ENCODE measurements around the gene MEX3A.
"Not testable (repeated sequence)": the region's sequence is repeated elsewhere in the genome, so short reads cannot be mapped to it uniquely, and the experiment has no call there.

The MEX3A gene

DNA sequence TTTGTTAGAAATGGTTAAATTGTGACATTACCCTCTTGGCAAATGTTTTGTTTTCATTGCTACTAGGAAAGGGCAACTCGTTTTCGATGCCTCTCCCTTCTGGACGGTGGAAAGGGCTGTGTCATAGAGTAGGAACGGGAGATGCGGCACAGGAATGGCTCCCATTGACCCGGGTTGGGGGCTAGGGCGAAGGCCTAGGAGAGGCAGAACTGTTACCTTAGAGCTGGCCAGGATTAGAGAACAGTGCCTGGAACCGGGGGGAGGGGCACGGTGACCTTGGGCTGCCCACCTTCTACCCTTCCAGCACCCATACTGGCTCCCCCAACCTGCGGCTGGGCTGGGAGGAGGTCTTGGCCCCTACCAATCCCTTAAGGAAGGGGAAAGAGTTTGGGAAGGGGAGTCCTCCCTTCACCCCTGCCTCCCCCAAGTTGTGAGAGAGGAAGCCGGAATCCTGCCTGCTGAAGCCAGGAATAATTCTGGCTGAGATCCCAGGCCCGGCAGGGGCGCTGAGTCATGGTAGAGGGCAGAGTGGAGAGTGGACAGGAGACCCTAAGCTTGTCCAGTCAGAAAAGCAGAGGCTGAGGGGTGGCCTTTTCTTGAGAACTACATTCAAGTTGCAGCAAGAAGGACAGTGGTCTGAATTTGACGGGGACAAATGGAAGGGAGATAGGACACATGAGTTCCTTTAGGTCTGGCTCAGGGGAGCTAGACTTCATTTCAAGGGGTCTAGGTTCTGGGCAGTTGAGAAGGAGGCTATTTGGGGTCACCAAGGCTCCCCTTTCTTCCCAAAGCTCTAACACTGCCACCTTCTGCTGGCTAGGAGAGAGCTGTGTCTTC lies 40.5 kb upstream of the MEX3A start:
- peaks cover 18% of the 10 kb centered on the region for H3K36me3 ChIP-seq (ENCODE audit: insufficient read depth, low read length)
- no peak overlapping the region for H2AFZ ChIP-seq (ENCODE audit: low read depth, low read length)
- H3K9me3 ChIP-seq (ENCODE audit: low read length): no peaks in the 10 kb centered on the region
- H3K4me1 ChIP-seq (ENCODE audit: insufficient read depth, low read length): peaks cover 26% of the 10 kb centered on the region
- no peaks in the 10 kb centered on the region for H3K27me3 ChIP-seq (ENCODE audit: insufficient read depth, low read length)
- no peak overlapping the region for H3K4me3 ChIP-seq (ENCODE audit: low read length)

DNA sequence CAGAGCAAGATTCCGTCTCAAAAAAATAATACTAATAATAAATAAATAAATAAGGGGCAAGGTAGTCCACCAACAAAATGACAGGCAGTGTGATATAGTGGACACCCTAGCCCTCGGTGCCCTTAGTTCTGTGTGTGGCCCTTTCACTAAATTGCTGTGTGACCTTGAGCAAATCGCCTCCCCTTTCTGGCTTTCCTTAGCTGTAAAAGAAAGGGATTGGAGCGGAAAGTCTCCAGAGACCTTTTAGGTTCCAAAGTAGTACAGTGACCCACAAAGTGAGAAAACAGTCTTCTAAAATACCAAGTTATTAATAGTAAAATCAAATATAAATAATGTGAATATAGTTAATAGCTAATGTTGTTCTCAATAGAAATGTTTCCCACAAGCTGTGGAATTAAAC lies 39.8 kb upstream of the MEX3A start:
- no peak overlapping the region for H2AFZ ChIP-seq (ENCODE audit: low read depth, low read length)
- H3K4me1 ChIP-seq (ENCODE audit: insufficient read depth, low read length): peaks cover 26% of the 10 kb centered on the region
- H3K4me3 ChIP-seq (ENCODE audit: low read length): no peak overlapping the region
- no peaks in the 10 kb centered on the region for H3K27me3 ChIP-seq (ENCODE audit: insufficient read depth, low read length)
- H3K36me3 ChIP-seq (ENCODE audit: insufficient read depth, low read length): peaks cover 18% of the 10 kb centered on the region
- no peaks in the 10 kb centered on the region for H3K9me3 ChIP-seq (ENCODE audit: low read length)

DNA sequence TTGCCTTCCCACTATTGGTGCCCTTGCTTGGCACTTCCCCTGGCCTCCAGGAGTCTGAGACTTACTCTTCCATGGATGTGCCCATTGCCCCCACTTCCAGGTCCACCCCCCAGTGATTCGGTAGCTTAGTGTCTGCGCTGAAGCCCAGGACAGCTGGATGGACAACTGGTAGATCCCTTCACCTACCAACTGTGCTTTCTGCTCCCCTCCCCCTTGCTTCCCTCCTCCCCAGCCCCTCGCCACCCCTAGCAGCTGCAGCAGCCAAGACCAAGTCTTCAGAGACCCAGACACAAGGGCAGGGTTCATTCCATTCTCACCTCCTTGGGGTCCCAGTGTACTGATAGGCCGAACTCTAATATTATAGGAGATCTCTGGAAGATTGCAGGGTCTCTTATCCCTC lies 39.2 kb upstream of the MEX3A start:
- Histone ChIP-seq H3K36me3 (ENCODE audit: insufficient read depth, low read length) (peaks cover 18% of the 10 kb centered on the region), H2AFZ (ENCODE audit: low read depth, low read length) (no peak overlapping the region), H3K27me3 (ENCODE audit: insufficient read depth, low read length) (no peaks in the 10 kb centered on the region), H3K4me3 (ENCODE audit: low read length) (no peak overlapping the region), H3K9me3 (ENCODE audit: low read length) (no peaks in the 10 kb centered on the region), H3K4me1 (ENCODE audit: insufficient read depth, low read length) (peaks cover 26% of the 10 kb centered on the region)

- H3K4me1 ChIP-seq (ENCODE audit: insufficient read depth, low read length): peaks cover 26% of the 10 kb centered on the region
- H3K36me3 ChIP-seq (ENCODE audit: insufficient read depth, low read length): peaks cover 19% of the 10 kb centered on the region
- not testable (repeated sequence) for H3K4me3 ChIP-seq (ENCODE audit: low read length); H3K27me3 ChIP-seq (ENCODE audit: insufficient read depth, low read length); H3K9me3 ChIP-seq (ENCODE audit: low read length); H2AFZ ChIP-seq (ENCODE audit: low read depth, low read length)
Measured at GRCh38 chr1:156121005-156121404, 38.7 kb upstream of the MEX3A start.

DNA sequence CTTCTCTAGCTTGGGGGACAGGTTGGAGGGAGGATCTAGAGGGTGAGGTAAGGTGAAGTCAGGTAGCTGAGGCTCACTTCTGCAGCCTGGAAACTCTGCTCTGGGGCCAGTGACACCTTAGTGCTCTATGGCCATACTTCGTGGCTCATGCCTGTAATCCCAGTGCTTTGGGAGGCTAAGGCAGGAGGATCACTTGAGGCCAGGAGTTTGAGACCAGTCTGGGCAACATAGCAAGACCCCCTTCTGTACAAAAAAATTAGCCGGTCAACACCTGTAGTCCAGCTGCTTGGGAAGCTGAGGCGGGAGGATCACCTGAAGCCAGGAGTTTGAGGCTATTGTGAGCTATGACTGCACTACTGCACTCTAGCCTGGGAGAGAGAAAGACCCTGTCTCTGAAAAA lies 38.1 kb upstream of the MEX3A start:
- Histone ChIP-seq H3K4me1 (ENCODE audit: insufficient read depth, low read length) (peaks cover 33% of the 10 kb centered on the region), H3K27me3 (ENCODE audit: insufficient read depth, low read length) (no peaks in the 10 kb centered on the region), H3K4me3 (ENCODE audit: low read length) (no peak overlapping the region), H3K36me3 (ENCODE audit: insufficient read depth, low read length) (peaks cover 25% of the 10 kb centered on the region), H2AFZ (ENCODE audit: low read depth, low read length) (no peak overlapping the region), H3K9me3 (ENCODE audit: low read length) (no peaks in the 10 kb centered on the region)

- H3K4me1 ChIP-seq (ENCODE audit: insufficient read depth, low read length): peaks cover 35% of the 10 kb centered on the region
- H3K36me3 ChIP-seq (ENCODE audit: insufficient read depth, low read length): peaks cover 30% of the 10 kb centered on the region
- no peaks in the 10 kb centered on the region for H3K27me3 ChIP-seq (ENCODE audit: insufficient read depth, low read length)
- no peak overlapping the region for H3K4me3 ChIP-seq (ENCODE audit: low read length)
- no peak overlapping the region for H2AFZ ChIP-seq (ENCODE audit: low read depth, low read length)
- H3K9me3 ChIP-seq (ENCODE audit: low read length): no peaks in the 10 kb centered on the region
Measured at GRCh38 chr1:156119503-156120209, 37.4 kb upstream of the MEX3A start.

DNA sequence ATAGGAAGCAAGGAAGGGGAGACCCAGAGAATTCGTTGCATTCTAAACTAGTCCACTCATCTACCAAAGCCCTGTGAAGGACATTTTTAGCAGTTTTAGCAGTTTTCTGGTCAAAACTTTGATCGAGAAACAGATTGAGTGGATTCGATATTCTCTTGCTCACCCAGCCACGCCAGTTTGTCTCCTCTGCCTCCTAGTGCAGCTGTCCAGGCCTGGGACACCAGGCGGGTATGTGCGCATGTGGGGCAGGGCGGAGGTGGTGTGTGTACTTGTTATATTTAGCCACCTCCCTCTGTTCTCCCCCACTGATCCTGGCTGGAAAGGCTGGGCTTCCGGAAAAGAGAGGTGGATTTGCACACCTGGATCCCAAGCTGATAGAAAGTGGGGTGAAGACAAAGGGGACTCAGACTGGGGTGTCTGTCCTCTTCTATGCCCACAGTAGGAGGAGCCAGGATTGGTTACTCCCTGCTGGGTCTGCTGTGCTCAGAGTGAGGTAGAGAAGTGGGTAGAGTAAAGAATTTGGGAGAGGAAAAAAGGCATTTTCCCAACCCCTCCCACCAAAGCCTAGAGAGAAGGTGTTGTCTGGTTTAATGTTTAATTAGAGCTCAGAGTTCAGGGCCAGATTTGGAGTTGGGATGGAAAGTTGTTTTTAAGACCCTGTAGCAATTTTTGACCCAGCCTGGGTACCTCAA lies 36.1 kb upstream of the MEX3A start:
- no peaks in the 10 kb centered on the region for H3K27me3 ChIP-seq (ENCODE audit: insufficient read depth, low read length)
- H3K36me3 ChIP-seq (ENCODE audit: insufficient read depth, low read length): peaks cover 30% of the 10 kb centered on the region
- no peak overlapping the region for H3K4me3 ChIP-seq (ENCODE audit: low read length)
- peaks cover 40% of the 10 kb centered on the region for H3K4me1 ChIP-seq (ENCODE audit: insufficient read depth, low read length)
- no peak overlapping the region for H2AFZ ChIP-seq (ENCODE audit: low read depth, low read length)
- H3K9me3 ChIP-seq (ENCODE audit: low read length): no peaks in the 10 kb centered on the region

DNA sequence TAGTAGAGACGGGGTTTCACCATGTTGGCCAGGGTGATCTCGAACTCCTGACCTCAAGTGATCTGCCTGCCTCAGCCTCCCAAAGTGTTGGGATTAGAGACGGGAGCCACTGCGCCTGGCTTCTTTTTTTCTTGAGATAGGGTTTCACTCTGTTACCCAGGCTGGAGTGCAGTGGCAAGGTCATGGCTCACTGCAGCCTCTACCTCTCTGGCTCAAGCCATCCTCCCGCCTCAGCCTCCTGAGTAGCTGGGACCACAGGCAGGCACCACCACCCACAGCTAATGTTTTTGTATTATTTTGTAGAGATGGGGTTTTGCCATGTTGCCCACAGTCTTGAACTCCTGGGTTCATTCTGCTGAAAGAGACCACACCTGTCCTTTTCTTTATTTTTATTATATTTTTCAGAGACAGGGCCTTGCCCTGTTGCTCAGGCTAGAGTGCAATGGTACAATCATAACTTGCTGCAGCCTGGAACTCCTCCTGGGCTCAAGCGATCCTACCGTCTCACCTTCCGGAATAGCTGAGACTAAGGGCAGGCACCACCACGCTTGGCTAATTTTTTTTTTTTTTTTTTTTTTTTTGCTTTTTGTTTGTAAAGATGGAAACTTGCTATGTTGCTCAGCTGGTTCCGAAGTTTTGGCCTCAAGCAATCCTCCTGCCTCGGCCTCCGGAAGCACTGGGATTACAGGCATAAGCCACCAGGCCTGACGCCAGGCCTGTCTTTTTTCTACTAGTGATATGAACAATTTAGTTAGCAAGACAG lies 35.3 kb upstream of the MEX3A start:
- Histone ChIP-seq H3K9me3 (ENCODE audit: low read length) (no peaks in the 10 kb centered on the region), H3K27me3 (ENCODE audit: insufficient read depth, low read length) (no peaks in the 10 kb centered on the region), H3K4me1 (ENCODE audit: insufficient read depth, low read length) (peaks cover 37% of the 10 kb centered on the region), H2AFZ (ENCODE audit: low read depth, low read length) (no peak overlapping the region), H3K4me3 (ENCODE audit: low read length) (no peak overlapping the region), H3K36me3 (ENCODE audit: insufficient read depth, low read length) (peaks cover 30% of the 10 kb centered on the region)

DNA sequence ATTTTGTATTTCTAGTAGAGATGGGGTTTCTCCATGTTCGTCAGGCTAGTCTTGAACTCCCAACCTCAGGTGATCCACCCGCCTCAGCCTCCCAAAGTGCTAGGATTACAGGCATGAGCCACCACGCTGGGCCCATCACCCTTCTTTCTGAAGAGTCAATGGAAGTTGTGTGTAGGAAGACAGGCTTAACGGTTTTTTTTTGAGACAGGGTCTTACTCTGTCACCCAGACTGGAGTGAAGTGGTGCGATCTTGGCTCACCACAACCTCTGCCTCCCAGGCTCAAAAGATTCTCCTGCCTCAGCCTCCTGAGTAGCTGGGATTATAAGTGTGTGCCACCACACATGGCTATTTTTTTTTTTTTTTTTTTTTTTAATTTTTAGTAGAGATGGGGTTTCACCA lies 34.5 kb upstream of the MEX3A start:
- Histone ChIP-seq H3K4me1 (ENCODE audit: insufficient read depth, low read length) (peaks cover 34% of the 10 kb centered on the region), H3K36me3 (ENCODE audit: insufficient read depth, low read length) (peaks cover 27% of the 10 kb centered on the region)
- not testable (repeated sequence) for H3K4me3 ChIP-seq (ENCODE audit: low read length); H2AFZ ChIP-seq (ENCODE audit: low read depth, low read length); H3K27me3 ChIP-seq (ENCODE audit: insufficient read depth, low read length); H3K9me3 ChIP-seq (ENCODE audit: low read length)

DNA sequence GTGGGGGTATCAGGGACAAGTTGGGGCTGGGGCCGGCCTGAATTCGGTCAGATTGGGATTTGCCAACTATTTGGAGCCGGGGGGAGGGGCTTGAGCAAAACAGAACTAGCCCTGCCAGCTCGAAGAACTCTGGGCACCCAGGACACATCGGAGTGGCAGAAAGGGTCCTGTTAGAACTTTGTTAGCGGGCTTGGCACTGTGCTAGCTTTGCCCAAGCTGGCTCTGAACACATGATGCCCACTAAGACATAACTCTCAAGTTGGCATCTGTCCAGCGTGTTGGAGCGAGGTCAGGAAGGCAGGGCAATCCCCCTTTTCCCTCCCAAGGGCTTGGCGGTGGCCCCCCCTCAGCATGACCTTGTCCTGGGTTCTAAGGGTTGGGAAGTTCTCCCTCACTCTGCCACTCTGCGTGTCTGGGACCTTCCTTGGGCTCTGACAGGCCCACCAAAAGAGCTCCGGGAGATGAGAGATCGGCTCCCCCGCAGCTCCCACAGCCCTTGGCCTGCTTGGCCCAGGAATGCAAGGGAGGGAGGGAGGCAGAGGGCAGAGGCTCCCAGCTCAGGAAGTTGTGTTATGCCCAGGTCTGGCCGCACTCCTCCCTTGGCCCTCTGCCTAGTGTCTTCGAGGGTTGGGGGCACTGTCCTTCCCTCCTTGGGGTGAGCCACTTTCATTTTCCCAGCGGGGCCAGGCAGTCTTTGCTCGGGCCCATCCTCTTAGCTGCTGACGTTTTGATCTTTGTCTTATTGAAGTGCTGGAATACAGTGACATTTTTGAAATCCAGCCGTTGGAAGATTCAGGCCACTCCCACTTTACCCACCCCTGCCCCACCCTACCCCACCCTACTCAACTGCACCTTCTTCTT lies 33.5 kb upstream of the MEX3A start:
- Histone ChIP-seq H3K4me3 (ENCODE audit: low read length) (no peak overlapping the region), H3K36me3 (ENCODE audit: insufficient read depth, low read length) (peaks cover 22% of the 10 kb centered on the region), H2AFZ (ENCODE audit: low read depth, low read length) (no peak overlapping the region), H3K27me3 (ENCODE audit: insufficient read depth, low read length) (no peaks in the 10 kb centered on the region), H3K4me1 (ENCODE audit: insufficient read depth, low read length) (peaks cover 29% of the 10 kb centered on the region), H3K9me3 (ENCODE audit: low read length) (no peaks in the 10 kb centered on the region)

DNA sequence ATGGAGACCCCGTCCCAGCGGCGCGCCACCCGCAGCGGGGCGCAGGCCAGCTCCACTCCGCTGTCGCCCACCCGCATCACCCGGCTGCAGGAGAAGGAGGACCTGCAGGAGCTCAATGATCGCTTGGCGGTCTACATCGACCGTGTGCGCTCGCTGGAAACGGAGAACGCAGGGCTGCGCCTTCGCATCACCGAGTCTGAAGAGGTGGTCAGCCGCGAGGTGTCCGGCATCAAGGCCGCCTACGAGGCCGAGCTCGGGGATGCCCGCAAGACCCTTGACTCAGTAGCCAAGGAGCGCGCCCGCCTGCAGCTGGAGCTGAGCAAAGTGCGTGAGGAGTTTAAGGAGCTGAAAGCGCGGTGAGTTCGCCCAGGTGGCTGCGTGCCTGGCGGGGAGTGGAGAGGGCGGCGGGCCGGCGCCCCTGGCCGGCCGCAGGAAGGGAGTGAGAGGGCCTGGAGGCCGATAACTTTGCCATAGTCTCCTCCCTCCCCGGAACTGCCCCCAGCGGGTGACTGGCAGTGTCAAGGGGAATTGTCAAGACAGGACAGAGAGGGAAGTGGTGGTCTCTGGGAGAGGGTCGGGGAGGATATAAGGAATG lies 32.8 kb upstream of the MEX3A start:
- no peaks in the 10 kb centered on the region for H3K27me3 ChIP-seq (ENCODE audit: insufficient read depth, low read length)
- no peaks in the 10 kb centered on the region for H3K9me3 ChIP-seq (ENCODE audit: low read length)
- H2AFZ ChIP-seq (ENCODE audit: low read depth, low read length): no peak overlapping the region
- H3K4me1 ChIP-seq (ENCODE audit: insufficient read depth, low read length): peaks cover 29% of the 10 kb centered on the region
- H3K36me3 ChIP-seq (ENCODE audit: insufficient read depth, low read length): peaks cover 19% of the 10 kb centered on the region
- H3K4me3 ChIP-seq (ENCODE audit: low read length): no peak overlapping the region

Data from neuron (in vitro differentiated cells).